HEK293 (cell line): ENCODE measurements around the gene ACSBG1.

Experiments
- SCRT1 ChIP-seq: fragments of 450-650 bp; formaldehyde crosslinking; IDR thresholded peaks from 2 replicates; pipeline ENCODE4 v1.5.1; 2016; ENCODE audit warnings: missing biosample characterization, missing genetic modification characterization, borderline replicate concordance
- ZBTB20 ChIP-seq: fragments of 450-650 bp; formaldehyde crosslinking; IDR thresholded peaks from 2 replicates; pipeline ENCODE4 v1.5.1; 2016; ENCODE audit warnings: missing biosample characterization, missing genetic modification characterization
- ZNF274 ChIP-seq, 2 experiments: fragments of 200-500 bp in 1 of 2; fragments of 450-650 bp in 1 of 2; sonication (Bioruptor generic) in 1 of 2; formaldehyde crosslinking in 1 of 2; IDR thresholded peaks; 2 replicates each; pipeline versions ENCODE4 v1.5.1 to v1.6.1; 2014 to 2016; ENCODE audit warnings: borderline replicate concordance in 1 of 2, inconsistent platforms in 1 of 2, low read length in 1 of 2, missing biosample characterization in 1 of 2, missing genetic modification characterization in 1 of 2
- ZNF302 ChIP-seq: fragments of 450-650 bp; formaldehyde crosslinking; IDR thresholded peaks from 2 replicates; pipeline ENCODE4 v1.5.1; 2016; ENCODE audit warnings: missing biosample characterization, missing genetic modification characterization, low read depth
- ZNF394 ChIP-seq: fragments of 450-650 bp; formaldehyde crosslinking; IDR thresholded peaks from 2 replicates; pipeline ENCODE4 v1.5.1; 2016; ENCODE audit warnings: missing biosample characterization, missing genetic modification characterization, mild to moderate bottlenecking, moderate library complexity, borderline replicate concordance
- ZNF561 ChIP-seq: fragments of 450-650 bp; IDR thresholded peaks from 2 replicates; pipeline ENCODE4 v1.5.1; 2018; ENCODE audit warnings: missing biosample characterization, missing genetic modification characterization, borderline replicate concordance
- ZNF658 ChIP-seq: fragments of 450-650 bp; formaldehyde crosslinking; IDR thresholded peaks from 2 replicates; pipeline ENCODE4; 2016; ENCODE audit warnings: missing biosample characterization, missing genetic modification characterization
- ZNF791 ChIP-seq: fragments of 450-650 bp; formaldehyde crosslinking; IDR thresholded peaks from 2 replicates; pipeline ENCODE4 v1.5.1; 2016; ENCODE audit warnings: missing biosample characterization, missing genetic modification characterization
- ZSCAN23 ChIP-seq: fragments of 450-650 bp; formaldehyde crosslinking; IDR thresholded peaks from 2 replicates; pipeline ENCODE4 v1.5.1; 2016; ENCODE audit warnings: missing biosample characterization, missing genetic modification characterization
- TF ChIP-seq, protein P1 (sequence below): fragments of 450-650 bp; formaldehyde crosslinking; IDR thresholded peaks from 2 replicates; pipeline ENCODE4 v1.5.1; 2016; ENCODE audit warnings: missing biosample characterization, missing genetic modification characterization

DNA sequence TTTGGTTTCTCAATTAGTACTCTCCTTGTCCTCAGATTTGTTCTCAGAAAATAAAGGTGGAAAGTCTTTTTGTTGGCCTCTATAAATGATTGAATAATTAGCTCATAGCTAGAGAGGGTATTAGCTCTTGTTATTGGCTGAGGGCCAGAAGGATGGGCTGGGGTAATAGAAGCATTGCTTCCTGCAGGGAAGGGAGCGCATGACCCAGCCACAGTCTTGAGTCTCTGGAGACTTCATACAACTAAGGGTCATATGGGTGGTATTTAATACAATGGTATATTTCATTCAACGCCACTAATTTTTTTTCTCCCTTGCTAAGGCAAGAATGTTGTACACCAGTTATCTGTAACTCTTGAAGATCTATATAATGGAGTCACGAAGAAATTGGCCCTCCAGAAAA, 38.4 kb upstream of the ACSBG1 start:
- no peak for TF ChIP-seq ZNF561 (tag by site-specific recombination)
- TF ChIP-seq, protein P1, sequence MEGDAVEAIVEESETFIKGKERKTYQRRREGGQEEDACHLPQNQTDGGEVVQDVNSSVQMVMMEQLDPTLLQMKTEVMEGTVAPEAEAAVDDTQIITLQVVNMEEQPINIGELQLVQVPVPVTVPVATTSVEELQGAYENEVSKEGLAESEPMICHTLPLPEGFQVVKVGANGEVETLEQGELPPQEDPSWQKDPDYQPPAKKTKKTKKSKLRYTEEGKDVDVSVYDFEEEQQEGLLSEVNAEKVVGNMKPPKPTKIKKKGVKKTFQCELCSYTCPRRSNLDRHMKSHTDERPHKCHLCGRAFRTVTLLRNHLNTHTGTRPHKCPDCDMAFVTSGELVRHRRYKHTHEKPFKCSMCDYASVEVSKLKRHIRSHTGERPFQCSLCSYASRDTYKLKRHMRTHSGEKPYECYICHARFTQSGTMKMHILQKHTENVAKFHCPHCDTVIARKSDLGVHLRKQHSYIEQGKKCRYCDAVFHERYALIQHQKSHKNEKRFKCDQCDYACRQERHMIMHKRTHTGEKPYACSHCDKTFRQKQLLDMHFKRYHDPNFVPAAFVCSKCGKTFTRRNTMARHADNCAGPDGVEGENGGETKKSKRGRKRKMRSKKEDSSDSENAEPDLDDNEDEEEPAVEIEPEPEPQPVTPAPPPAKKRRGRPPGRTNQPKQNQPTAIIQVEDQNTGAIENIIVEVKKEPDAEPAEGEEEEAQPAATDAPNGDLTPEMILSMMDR (tag by site-specific recombination), result no peak
- TF ChIP-seq SCRT1, result no peak
- no peak for TF ChIP-seq ZBTB20 (tag by site-specific recombination)
- no peak for TF ChIP-seq ZSCAN23 (tag by site-specific recombination)
- TF ChIP-seq ZNF791 (tag by site-specific recombination), result no peak
- no peak for TF ChIP-seq ZNF274 (IDR thresholded peaks at IDR 0.05; ENCODE audit: low read length)
- TF ChIP-seq ZNF274 (tag by site-specific recombination; IDR thresholded peaks at IDR 0.05; ENCODE audit: borderline replicate concordance), result no peak
- no peak for TF ChIP-seq ZNF658 (tag by site-specific recombination)
- no peak for TF ChIP-seq ZNF394 (tag by site-specific recombination)
- TF ChIP-seq ZNF302 (tag by site-specific recombination), result no peak
